IPS DF 4.7 (cell line): Measurements from ENCODE around the gene SYT2.

ENCODE experiments used
- DNase-seq: peaks from one replicate; pipeline ENCODE4 v3.0.0-alpha.2; 2013; ENCODE audit warnings: low spot score; ENCODE audit errors: extremely low read depth

SYT2 gene

DNA sequence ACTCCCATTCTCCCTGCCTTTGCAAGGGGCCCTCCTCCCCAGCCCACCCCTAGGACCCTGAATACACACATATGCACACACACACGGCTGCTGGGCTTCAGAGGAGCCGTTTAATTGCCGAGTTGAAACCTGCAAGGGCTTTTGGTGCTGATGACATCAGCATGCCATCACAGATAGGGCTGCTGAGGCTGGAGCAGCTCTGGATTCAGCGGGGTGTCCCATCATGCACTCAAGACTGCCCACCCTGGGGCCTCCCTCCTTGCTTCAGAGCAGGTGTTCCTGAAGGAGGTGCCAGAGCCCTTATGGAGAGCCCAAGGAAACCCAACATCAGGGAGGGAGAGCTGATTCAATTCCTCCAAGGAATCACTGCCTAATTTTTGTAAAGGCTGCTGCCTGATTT is 5.7 kb downstream of the SYT2 start:
- DNase-seq, result no peak

DNA sequence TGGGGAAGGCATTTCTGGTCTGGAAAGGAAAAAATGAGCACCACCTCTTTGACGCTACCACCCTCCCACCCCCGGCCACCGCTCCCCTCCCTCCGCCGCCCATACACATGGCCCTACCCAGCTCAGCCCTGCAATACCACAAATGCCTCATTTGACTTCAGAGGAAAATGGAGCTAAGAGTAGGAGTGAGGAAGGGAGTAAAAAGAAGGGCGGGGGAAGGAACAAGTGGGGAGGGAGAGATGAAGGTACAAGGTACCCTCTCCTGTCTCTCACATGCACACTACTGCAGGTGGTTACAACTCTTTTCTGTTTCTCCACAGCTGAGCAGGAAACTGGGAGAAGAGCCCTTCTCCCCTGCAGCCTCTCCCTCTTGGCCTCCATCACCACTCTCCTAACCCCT is 7.1 kb downstream of the SYT2 start:
- no peak for DNase-seq

DNA sequence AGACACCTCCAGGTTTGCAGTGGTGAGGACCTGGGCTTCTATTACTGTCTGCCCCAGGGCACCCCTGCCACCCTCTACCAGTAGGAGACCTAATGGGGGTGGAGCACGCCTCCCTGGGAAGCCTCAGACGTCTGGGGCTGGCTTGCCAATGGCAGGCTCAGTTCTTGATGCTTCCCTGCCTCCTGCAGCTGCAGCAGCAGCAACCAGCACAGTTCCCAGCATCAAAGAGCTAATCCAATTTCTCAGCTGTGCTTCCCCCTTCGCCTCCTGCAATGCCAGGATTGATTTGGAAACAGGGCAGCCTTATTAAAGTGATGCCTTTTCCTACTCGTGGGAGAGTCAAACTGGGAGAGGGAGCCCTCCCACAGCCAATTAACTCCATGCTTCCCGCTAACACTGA is 8.2 kb downstream of the SYT2 start:
- no peak for DNase-seq

DNA sequence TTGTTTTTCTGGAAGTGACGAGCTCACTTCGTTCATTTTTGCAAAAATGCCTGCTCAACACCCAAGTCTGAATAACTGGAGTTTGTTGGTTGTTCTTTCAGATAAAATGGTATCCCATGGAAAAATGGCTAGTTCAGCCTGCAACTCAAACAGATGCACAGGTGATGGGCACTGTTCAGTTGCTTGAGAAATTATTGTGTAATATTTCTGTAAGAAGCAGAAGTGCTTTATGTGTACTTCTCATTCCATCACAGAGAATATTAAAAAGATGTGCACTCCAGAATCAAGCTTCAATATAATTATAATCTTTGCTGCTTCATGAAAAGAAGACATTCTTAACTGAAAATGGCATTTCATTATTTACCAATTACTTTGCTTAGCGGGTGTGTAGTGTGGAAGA is 9.1 kb downstream of the SYT2 start:
- no peak for DNase-seq

DNA sequence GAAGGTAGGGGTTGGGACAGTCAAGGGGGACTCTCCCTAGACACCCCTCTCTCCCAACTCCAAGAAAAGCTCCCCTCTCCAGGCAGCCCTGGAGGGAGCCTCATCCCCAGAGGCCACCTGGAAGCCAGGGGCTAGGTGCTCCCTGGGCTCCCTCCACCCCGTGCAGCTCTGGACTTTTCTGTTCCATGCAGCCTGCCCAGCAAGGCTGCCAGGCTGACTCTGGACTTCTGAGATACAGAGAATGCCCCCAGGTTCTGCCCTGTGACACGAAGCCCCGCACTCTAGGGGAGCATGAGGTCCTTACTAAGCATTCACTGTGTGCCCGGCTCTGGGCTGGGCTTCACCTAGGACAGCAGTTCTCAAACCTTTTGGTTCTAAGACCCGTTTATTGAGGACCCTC is 10.2 kb downstream of the SYT2 start:
- no peak for DNase-seq

DNA sequence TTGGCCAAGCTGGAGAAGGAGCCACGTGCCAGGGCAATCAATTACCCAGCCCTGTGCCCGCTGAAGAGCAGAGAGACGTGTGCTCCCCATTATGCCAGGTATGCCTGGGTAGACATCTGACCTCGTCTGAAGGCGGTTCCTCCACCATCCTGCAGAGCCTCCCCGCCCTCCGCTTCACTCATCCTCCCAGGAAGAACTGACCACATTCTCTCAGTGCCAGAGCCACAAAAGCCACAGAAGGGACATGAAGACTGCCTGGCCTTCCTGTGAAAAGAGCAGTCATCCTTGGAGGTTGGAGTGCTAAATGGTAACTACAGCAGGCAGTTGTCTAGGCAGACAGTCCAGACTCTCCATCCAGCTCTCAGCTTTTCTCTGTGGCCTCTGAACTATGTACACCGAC is 12.0 kb downstream of the SYT2 start:
- no peak for DNase-seq

DNA sequence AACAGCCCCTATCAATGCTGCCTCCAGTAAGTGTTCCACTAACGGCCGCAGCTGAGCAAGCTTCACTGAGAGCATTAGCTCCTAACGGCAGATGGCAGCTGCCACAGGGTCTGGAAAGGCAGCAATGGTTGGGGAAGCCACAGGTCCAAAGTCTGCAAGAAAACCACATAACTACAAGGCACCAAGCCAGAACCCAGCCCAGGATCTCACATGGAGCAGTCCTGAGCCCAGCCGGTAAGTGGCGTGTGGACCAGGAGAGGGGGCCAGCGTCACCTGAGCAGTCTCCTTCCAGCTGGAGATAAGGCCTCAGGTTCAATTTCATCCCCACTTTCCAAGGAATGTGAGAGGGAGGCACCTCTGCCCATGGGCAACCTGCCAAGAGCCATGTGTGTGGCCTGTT is 13.2 kb downstream of the SYT2 start:
- DNase-seq, result no peak

DNA sequence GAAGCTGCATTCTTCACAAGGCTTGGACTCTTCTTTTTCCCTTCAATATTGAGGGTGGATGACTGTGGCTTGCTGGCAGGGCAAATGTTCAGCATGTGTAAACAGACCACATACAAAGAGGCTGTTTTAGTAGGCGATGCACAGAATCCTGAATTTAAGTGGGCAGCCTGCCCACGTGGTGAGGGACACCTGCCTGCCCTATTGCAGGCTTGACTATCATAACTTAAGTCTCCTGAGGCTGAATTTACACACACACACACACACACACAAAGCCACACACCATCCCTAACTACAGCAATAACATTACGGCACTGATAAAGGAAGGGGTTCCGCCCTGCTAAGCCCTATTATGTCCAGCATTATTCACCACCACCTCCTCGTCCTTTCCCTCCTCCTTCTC is 15.9 kb downstream of the SYT2 start:
- no peak for DNase-seq

DNA sequence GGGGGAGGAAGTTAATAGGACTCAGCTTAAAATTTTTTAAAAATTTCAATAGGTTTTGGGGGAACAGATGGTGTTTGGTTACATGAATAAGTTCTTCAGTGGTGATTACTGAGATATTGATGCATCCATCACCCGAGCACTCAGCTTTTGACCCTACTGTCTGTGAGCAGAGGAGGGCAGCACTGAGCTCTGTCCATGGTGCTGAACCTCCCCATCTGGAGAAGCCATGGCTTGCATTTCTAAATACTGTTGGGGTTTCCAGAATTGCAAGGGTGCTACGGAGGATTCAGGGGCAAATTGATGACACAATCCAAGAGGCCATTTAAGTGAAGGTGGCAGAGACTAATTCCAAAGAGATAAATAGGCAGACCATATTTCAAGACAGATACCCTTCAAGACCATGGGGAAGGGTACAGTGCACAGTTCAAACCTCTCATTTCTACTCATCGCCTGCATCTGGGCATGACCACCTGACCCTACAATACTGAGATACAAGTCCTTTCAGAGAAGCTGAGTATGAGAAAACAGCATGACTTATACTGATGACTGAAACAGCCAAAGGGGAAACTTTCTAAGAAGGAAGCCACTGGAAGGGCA is 17.2 kb downstream of the SYT2 start:
- peak; percentile 79 for DNase-seq

DNA sequence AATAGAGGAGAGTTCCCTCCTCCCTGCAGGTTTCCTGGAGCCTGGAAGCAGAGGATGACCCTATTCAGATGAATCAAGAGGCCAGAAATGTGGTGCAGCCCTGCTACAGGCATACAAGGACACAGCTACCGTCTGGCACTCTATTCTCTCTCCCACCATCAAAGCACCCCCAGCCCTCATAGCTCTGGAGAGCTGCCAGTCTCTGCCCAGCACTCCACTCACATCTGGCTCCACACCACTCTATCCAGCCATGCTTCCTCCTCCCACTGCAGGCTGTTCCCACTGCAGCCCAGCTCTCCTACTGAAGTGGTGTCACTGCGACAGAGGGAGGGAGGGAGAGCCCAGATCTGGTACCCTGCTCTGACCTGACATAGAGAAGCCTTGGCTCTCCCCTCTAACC is 18.4 kb downstream of the SYT2 start:
- DNase-seq, result no peak

DNA sequence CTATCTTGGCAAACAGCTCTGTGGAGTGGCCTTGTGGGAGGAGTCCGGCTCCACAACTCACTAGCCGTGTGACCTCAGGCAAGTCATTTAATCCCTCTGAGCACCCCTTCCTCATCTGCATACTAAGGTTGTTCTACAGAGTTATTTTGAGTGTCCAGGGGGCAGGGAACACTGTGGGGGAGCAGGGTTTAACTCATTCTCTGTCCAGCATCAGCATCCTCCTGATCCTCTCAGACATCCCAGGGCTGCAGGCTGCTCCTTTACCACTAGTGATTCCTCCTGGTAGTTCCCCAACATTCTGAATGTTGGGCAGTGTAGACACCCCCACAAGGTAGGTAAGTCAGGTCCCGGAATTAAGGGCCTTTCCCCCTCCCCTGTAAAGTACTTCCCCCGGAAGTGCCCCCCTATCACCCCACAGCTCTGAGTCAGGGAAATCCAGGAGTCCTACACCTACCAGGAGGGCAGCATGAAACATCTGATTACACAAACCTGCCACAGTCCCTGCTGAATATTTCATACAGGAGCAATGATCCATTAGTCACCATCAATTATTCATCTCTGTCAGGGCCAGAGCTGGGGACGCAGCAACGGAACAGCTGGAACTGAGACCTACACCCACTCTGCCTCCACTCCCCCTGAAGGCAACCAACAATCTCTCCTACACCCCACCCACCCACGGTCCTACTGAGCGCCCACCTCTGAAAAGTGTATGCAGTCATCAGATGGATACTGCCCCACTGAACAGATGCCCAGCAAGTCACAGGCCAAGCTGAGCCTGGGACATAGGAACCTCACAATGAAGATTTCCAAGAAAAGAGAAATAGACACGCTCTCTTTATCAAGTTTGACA is 20.5 kb downstream of the SYT2 start:
- DNase-seq, result no peak

DNA sequence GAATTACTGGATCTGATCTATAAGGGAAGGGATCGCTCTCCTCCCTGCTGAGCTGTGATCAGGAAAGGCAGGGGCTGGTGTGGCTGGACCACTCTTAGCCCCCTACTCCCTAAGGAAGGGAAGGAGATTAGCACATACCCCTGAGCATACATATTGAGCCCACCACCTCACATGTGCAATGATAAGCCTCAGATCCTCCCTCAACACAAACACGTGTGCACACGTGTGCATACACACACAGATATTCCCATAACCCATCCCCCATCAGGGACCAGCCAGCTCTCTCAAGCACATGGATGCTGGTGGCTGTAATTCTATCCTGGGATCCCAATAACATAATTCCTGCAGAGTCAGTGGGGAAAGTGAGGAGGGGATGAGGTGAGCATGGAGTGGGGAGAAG is 21.2 kb downstream of the SYT2 start:
- no peak for DNase-seq

DNA sequence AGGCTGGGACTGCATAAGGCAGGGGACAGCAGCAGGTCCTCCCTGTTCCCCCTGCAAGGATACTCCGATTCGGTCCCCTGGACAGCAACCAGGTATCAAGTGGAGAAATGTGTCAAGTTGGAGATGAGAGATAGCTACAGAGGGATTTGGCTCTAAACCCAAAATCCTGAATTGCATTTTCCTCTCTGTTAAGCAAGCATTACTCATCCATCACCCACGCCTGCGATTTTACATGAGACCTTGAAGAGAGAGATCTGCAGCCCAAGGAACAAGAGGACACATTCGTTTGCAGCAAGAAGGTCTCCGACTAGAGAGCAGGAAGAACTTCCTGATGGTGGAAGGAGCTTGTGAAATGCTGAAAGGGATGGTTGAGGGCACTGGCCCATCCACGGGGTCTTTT is 21.9 kb downstream of the SYT2 start:
- no peak for DNase-seq

DNA sequence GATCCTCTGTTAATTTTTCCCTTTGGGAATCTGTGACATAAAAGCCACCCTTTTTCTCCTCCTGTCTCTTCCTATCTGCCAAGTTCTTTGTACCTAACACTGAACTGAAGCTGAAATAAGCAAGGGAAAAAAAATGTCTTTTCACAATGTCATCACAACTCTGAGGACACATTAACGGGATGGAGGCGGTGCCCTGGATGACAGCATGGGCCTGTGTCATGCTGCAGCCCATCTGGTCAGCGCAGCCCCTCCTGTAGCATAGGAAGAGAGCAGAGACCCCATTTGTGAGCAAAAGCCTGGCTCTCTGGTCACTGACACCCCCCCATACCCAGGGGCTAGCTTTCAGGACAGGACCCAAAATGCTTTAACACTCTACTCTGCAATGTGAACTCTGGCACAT is 22.5 kb downstream of the SYT2 start:
- no peak for DNase-seq

DNA sequence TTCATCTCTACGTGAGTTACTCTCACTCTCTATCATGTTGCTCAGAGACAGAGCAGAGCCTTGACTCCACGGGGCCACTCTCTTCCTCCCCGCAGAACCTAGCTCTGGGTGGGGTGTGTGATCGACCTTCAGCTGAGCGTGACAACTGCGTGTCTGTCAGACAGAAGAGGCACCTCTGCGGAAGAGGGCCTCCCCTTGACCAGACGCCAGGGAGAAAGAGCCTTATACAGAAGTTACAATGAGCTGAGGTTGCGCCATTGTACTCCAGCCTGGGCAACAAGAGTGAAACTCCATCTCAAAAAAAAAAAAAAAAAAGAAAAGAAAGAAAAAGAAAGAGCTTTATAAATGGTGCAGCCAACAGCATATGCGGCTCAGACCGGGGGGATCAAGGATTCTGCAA is 22.9 kb downstream of the SYT2 start:
- DNase-seq, result no peak

DNA sequence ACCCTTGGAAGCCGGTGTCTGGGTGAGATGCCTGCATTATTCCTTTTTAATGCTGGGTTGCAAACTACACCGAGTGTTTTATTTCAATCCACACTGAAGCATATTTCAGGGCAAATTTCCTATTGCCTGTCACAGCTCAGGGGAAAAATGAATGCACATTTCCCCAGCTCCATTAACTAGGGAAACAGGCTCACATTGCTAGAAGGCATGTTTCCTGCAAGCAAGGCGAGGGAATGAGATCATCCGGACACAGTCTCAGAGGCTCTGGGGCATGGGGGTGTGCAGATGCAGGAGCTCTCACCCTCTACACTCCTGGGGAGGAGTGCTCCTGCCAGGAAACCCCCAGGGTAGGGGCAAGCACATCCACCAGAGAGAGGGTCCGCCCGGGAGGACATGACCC is 24.6 kb downstream of the SYT2 start:
- no peak for DNase-seq

DNA sequence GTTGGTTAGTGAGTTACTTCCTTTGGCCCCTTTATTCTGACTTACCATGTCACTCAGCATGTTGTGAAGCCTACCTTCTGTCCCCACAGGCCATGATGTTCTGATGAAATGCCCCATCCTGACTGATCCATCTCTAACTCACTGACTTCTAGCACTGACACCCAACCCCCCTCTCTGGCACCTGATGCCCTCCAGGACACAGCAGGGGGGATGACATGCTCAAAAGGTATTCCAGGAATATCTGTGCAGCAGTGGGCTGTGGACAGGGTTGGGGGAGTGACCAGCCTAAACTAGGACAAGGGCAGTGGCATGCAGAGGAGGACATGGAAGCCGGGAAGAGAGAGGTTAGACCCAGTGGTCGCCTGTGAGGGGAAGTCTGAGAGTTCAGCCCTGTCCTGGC is 25.5 kb downstream of the SYT2 start:
- no peak for DNase-seq

DNA sequence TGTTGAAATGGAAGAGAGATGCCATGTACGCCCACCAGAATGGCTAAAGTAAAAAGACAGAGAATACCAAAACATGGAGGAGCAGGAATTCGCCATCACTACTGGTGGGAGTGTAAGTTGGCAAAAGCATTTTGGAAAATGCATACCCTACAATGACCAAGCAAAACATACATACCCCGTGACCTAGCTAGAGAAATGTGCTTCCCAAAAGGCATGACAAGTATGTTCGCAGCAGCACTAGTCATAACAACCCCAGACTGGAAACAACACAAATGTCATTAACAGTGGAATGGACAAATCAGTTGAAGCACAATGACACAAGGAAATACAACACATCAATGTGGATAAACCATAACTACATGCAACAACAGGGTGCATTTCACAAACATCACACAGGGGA is 27.2 kb downstream of the SYT2 start:
- DNase-seq, result no peak

DNA sequence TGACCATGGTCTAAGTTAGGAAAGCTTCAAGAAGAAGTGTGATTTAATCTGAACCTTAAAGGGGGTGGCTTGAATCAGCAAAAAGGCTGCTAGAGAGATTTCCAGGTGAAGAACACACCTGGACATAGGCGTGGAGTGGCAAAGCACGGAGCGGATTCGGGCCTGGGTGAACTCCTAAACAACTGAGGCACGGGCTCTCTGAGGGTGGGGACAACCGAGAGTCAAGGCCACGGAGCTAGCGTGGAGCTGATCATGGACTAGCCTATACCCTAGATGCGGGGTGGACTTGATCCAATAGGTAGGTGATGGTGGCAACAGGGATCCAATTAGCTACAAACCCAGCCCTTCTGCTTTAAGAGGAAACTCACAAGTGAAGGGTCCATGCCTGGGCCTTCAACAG is 27.8 kb downstream of the SYT2 start:
- no peak for DNase-seq

DNA sequence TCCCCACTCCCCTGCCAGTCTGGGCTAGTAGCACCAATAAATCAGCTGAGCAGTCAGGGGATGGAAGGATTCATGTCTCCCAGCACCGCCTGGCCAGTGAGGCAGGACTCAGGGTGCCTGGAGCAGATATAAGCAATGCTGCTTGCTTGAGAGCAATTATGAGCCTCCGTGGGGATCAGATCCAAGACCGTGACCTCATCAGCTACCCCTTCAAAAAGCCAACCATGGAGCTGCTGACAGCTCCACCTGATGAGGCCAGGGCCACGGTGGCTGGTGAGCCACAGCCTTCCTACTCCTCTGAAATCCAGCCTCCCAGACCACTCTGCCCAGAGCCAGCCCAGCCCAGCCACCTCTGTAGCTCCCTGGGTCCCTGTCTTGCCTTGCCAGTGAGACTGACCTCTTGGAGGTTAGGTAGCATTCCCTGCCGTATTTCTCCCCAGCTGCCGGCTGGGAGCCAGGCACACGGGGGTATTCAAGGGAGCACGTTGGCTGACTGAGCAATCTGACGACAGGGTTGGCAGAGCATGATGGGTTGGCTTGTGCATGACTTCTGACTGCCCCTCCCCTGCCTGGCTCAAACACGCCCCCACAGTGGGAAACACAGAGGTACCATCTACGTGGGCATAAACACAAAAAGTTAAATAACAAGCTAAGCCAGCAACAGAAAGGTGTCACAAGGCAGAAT is 28.4 kb downstream of the SYT2 start:
- DNase-seq, result no peak

DNA sequence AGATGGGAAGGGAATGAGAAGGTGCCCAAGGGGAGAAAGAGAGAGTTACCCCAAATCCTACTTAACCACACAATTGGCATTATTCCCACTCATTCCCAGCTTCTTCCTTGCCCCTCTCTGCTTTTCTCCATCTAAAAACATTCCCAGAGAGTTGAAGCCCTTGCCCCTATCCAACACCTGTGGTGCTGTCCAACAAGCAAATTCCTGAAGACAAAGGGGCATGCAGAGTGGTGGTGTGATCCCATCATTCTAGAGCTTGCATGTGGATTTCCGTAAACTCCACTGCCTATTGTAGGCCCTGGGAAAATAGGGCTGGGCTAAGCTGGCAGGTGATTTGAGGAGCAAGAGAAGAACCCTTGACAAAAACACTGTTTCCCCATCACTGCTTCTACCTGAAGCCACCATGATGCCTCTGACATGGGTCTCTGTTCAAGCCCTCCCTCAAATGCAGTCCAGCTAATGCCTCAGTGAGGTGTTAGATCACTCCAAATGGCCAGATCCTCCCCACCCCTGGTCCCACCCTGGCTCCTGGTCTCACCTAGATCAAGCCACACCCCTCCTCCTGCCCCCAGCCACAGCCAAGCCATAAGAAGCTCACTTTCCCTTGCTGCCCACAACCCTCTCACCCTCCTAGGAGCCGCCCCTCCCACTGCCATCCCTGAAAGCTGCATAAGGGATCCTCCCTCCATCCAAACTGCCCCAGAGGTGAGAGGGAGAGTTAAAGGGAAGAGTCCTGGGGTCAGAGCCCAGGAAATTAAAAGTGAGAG is 29.5 kb downstream of the SYT2 start:
- DNase-seq, result no peak
